Left lung (tissue), 10 donors: ENCODE measurements around the gene FAM114A1. TPM values are rescaled to one million over a fixed set of nuclear protein-coding genes. Genes with fewer than 3 reads are reported as not detected.

Source experiments
- ATAC-seq: fragments of 200-7000 bp; cut with Tn5 transposase; one replicate; pipeline ENCODE4 v1.9.1; 2020; ENCODE audit warnings: moderate library complexity
- DNase-seq, 4 donors: peaks; one replicate each; pipeline ENCODE4 v3.0.0-alpha.2; 2013 to 2020
- H3K27ac ChIP-seq, 2 donors: fragments of 200-600 bp; sonication (generic) in 1 of 2; one replicate each; pipeline versions ENCODE4 v1.5.0 to v1.8.0; 2020 to 2021
- H3K27me3 ChIP-seq, 2 donors: fragments of 200-600 bp; sonication (generic) in 1 of 2; one replicate each; pipeline versions ENCODE4 v1.5.0 to v1.8.0; 2020 to 2021
- H3K36me3 ChIP-seq, 2 donors: fragments of 200-600 bp; sonication (generic) in 1 of 2; one replicate each; pipeline versions ENCODE4 v1.5.0 to v1.8.0; 2020 to 2021
- H3K4me1 ChIP-seq, 2 donors: fragments of 200-600 bp; one replicate each; pipeline ENCODE4 v1.8.0; 2021
- H3K4me3 ChIP-seq, 2 donors: fragments of 200-600 bp; sonication (generic) in 1 of 2; one replicate each; pipeline versions ENCODE4 v1.5.0 to v1.8.0; 2020 to 2021; ENCODE audit warnings: mild to moderate bottlenecking in 1 of 2
- H3K9me3 ChIP-seq, 2 donors: fragments of 200-600 bp; sonication (generic) in 1 of 2; one replicate each; pipeline versions ENCODE4 v1.5.0 to v1.8.0; 2020 to 2021
- intact Hi-C, 2 donors: fragments of 100-400 bp; cut with DNase I; formaldehyde crosslinking; loops; one replicate each; pipeline versions ENCODE4 v1.11.2 to v1.14.2; 2022
- polyA plus RNA-seq, 6 donors: library from polyadenylated mRNA; unstranded; fragments of 120-200 nt; gene quantifications; one replicate each; pipeline ENCODE4 v1.2.1, GENCODE V29; 2013; ENCODE audit not compliant: insufficient read length in 6 of 6
- total RNA-seq, 2 donors: library from RNA; stranded (reverse); fragmentation: NEBNext Ultra II Directional; extraction: Animal tissue kit (Norgen Biotek cat#: 25700); gene quantifications; one replicate each; pipeline ENCODE4 v1.2.1, GENCODE V29; 2021
- TF ChIP-seq, protein P1 (sequence below), 2 donors: fragments of 200-600 bp; sonication (generic) in 1 of 2; IDR thresholded peaks; one replicate each; pipeline versions ENCODE4 v1.5.0 to v1.8.0; 2021; ENCODE audit warnings: antibody characterized with exemption in 2 of 2
- donor health status: DM: no; HTN: yes; CAD: no.
- donor health status: DM: no; HTN: no; CAD: no.

FAM114A1 gene
- total and polyA plus RNA-seq, 8 donors = 51.5 to 81.1 (median 62.4) TPM

GRCh38 chr4:38967260-38968095, 99.9 kb downstream of the FAM114A1 start:
- TF ChIP-seq, protein P1, sequence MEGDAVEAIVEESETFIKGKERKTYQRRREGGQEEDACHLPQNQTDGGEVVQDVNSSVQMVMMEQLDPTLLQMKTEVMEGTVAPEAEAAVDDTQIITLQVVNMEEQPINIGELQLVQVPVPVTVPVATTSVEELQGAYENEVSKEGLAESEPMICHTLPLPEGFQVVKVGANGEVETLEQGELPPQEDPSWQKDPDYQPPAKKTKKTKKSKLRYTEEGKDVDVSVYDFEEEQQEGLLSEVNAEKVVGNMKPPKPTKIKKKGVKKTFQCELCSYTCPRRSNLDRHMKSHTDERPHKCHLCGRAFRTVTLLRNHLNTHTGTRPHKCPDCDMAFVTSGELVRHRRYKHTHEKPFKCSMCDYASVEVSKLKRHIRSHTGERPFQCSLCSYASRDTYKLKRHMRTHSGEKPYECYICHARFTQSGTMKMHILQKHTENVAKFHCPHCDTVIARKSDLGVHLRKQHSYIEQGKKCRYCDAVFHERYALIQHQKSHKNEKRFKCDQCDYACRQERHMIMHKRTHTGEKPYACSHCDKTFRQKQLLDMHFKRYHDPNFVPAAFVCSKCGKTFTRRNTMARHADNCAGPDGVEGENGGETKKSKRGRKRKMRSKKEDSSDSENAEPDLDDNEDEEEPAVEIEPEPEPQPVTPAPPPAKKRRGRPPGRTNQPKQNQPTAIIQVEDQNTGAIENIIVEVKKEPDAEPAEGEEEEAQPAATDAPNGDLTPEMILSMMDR (IDR thresholded peaks at IDR 0.05) = no peak
- DNase-seq (peak in 1 of 4 donors; percentile 29), ATAC-seq (peak; percentile 76)
- peak overlapping the region in 1 of 2 donors; percentile 60 for H3K27ac ChIP-seq
- no peak overlapping the region for H3K4me3 ChIP-seq
- H3K27me3 ChIP-seq = no peaks in the 10 kb centered on the region
- H3K9me3 ChIP-seq = no peaks in the 10 kb centered on the region
- intact Hi-C loops = no loop called here
- no peaks in the 10 kb centered on the region for H3K4me1 ChIP-seq
- H3K36me3 ChIP-seq = no peaks in the 10 kb centered on the region

GRCh38 chr4:38968668-38969067, 101.1 kb downstream of the FAM114A1 start:
- Histone ChIP-seq H3K9me3 (no peaks in the 10 kb centered on the region), H3K4me3 (no peak overlapping the region), H3K27me3 (no peaks in the 10 kb centered on the region), H3K36me3 (no peaks in the 10 kb centered on the region), H3K4me1 (no peaks in the 10 kb centered on the region), H3K27ac (no peak overlapping the region)
- TF ChIP-seq, protein P1 (IDR thresholded peaks at IDR 0.05) = no peak
- DNase-seq (no peak), ATAC-seq (no peak)
- intact Hi-C loops = no loop called here

GRCh38 chr4:38976308-38976707, 108.7 kb downstream of the FAM114A1 start:
- DNase-seq (no peak), ATAC-seq (no peak)
- H3K27ac ChIP-seq = no peak overlapping the region
- H3K4me3 ChIP-seq = no peak overlapping the region
- peaks cover 0 to 3% of the 10 kb centered on the region in 2 donors for H3K4me1 ChIP-seq
- intact Hi-C loops = no loop called here
- TF ChIP-seq, protein P1 (IDR thresholded peaks at IDR 0.05) = no peak
- H3K9me3 ChIP-seq = no peaks in the 10 kb centered on the region
- no peaks in the 10 kb centered on the region for H3K27me3 ChIP-seq
- no peaks in the 10 kb centered on the region for H3K36me3 ChIP-seq

DNA sequence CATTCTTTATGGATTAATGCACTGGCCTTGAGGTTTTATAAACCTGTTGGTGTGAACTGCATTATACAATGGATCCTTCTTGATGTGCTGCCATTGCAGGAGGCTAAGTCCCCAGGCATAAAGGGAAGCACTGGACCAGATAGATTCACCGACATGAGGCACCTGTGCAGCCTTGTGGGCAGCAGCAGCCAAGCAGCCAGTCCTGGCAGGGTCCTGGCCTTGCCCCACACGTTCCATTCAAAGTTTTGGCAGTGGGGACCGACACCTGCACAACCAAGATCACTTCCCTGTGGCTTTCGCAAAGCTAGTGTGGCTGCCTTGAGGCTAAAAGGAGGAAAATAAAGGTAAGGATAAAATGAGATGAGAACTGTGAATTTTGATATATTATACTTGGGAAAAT, 111.5 kb downstream of the FAM114A1 start:
- no peak overlapping the region for H3K27ac ChIP-seq
- DNase-seq (no peak), ATAC-seq (no peak)
- no peaks in the 10 kb centered on the region for H3K9me3 ChIP-seq
- H3K36me3 ChIP-seq = no peaks in the 10 kb centered on the region
- H3K27me3 ChIP-seq = no peaks in the 10 kb centered on the region
- TF ChIP-seq, protein P1 (IDR thresholded peaks at IDR 0.05) = no peak
- peaks cover 0 to 4% of the 10 kb centered on the region in 2 donors for H3K4me1 ChIP-seq
- intact Hi-C loops = no loop called here
- H3K4me3 ChIP-seq = no peak overlapping the region

DNA sequence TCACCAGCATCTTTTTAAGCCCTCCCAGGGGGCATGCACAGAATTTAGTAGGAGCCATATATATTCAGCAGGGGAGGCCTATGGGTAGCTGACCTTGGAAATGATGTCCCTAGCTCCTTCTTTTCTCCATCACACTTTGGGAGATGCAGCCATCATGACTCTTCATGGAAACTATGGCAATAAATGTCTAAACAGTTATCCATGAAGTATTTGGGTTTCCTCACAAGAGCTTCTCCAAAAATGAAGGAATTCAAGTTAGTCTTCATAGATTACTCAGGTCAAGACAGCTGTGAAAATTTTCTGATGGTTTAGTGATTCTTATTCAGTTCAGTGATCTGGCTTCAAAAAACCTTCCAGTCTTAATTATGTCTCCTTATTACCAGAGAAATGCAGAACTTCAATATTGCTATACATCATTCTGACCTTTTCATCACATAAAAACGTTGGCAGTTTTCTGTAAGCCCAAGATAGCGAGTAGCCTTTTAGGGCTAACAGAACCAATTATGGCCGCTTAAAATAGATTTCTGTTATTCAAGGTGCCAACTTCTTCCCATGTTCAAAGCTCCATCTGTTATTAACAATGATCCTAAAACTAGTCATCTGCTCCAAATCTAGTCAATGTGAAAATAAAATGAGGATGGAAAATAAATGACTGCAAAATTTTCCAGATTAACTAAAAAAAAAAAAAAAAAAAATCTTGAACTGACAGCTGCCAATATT, 112.1 kb downstream of the FAM114A1 start:
- DNase-seq = no peak
- Histone ChIP-seq H3K9me3 (no peaks in the 10 kb centered on the region), H3K4me1 (peaks cover 0 to 4% of the 10 kb centered on the region in 2 donors), H3K27me3 (no peaks in the 10 kb centered on the region), H3K4me3 (no peak overlapping the region), H3K27ac (no peak overlapping the region), H3K36me3 (no peaks in the 10 kb centered on the region)
- no peak for ATAC-seq
- TF ChIP-seq, protein P1 (IDR thresholded peaks at IDR 0.05) = no peak
- intact Hi-C loops = no loop called here
